NCI-H128 (cell line): ENCODE measurements around the gene GAB1.

Source experiments
- DNase-seq: peaks from one replicate; lab custom pipeline; 2025; ENCODE audit not compliant: unreplicated experiment; lab: John Stamatoyannopoulos, UW

GAB1 gene

DNA sequence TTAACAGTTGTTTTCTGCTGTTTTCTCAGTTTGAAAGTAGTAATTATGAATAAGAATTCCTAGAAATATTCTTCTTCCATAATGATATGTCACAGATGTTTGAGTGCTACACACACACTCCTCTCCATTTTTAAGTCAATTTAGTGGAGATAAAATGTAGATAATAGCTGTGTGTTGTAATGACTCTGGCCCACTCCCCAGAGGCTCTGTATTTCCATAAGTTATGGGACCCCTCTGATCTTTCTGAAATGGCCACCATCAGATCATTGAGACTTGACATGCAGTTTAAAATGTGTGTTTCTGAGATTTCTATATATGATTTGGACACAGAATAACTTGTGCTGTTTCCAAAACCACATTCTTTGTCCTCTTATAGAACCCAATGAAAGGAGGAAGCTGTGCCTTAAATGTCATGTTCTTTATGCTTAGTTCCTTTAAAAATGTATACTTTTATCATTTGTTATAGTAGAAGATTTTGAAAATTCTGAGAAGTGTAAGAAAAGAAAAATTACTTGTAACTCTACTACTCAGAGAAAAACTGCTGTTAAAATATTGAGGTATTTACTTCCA is 46.4 kb downstream of the GAB1 start:
- no peak for DNase-seq

GRCh38 chr4:143384381-143384994 is 47.8 kb downstream of the GAB1 start:
- no peak for DNase-seq

- DNase-seq, result no peak
These were observed 50.1 kb downstream of the GAB1 start for GRCh38 chr4:143386812-143387211.

GRCh38 chr4:143389579-143390195 is 53.0 kb downstream of the GAB1 start:
- DNase-seq, result no peak

DNA sequence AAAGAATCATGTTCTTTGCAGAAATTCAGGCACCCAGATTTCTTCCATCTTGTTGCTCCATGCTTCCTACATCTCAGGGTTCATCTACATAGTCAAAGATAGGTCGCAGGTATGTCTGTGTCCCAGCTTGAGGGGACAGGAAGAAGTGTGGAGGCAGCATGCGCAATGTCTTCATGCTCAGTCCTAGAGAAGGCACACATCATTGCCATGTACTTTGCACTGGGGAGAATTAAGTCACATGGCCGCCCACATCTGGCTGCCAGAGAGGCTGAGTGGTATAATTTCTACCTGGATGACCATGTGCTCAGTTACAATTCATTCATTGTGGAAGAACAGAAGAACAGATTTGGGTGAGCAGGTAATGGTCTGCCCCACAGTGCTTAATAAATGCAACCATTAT is 54.1 kb downstream of the GAB1 start:
- DNase-seq, result no peak

DNA sequence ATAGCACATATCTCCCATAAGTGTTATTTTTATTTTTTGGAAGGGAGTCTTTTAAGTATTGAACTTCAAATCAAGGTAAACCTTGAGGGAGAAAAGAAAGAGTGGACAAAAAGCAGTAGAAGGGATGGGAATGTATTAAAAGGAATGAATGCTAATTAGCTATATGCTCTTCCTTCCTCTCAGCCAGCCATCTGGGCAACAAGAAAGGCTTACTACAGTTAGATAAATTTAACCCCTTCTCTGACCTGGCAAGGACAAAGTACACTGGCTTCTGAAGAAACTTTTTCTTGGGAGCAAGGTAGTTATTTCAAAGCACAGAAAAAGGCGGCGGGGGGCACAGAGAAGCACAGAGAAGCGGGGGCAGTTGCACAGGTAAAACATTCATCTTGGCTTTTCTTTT is 54.6 kb downstream of the GAB1 start:
- no peak for DNase-seq

- no peak for DNase-seq
These were observed 55.2 kb downstream of the GAB1 start for GRCh38 chr4:143391895-143392294.

- DNase-seq, result no peak
These were observed 56.5 kb downstream of the GAB1 start for GRCh38 chr4:143393195-143393594.

- DNase-seq, result no peak
These were observed 58.2 kb downstream of the GAB1 start for GRCh38 chr4:143394739-143395453.

DNA sequence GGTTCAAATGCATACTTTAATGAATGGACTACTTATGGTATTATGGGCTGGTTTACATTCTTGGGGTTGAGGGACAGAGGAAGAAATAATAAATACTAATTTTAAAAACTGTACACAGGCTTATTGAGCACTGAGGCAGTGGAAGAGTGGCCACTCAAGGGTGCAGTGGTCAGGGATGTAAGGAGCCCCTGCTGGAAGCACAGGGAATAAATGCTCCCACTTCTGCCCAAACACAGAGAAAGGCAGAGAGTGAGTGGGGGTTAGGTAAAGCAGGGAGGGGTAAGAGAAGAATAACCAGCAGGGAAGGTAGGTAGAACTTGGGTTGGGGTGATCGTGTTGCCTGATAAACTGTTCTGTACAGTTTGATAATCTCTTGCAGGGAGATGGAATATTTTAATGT is 60.0 kb downstream of the GAB1 start:
- DNase-seq, result no peak

DNA sequence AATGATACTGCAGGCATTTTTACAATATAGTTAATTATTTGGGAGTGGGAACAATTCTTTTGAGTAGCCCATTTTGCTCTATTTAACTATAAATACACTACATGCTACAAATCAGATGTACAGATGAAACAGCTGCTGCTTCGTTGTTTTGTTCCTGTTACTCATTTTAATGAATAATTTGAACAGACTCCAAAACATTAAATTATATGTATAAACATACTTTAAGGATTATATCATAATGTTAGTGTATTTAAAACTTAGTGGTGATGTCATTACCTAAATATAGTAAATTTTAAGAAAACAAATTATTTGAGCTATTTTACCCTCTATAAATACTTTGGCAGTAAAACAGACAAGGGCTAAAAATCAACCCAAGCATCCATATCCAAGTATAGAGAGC is 60.7 kb downstream of the GAB1 start:
- no peak for DNase-seq

GRCh38 chr4:143397887-143398286 is 61.2 kb downstream of the GAB1 start:
- no peak for DNase-seq

GRCh38 chr4:143399113-143399949 is 62.7 kb downstream of the GAB1 start:
- no peak for DNase-seq

- DNase-seq, result no peak
These were observed 63.4 kb downstream of the GAB1 start for GRCh38 chr4:143400082-143400481.

- DNase-seq, result no peak
These were observed 66.3 kb downstream of the GAB1 start for GRCh38 chr4:143402776-143403552.

DNA sequence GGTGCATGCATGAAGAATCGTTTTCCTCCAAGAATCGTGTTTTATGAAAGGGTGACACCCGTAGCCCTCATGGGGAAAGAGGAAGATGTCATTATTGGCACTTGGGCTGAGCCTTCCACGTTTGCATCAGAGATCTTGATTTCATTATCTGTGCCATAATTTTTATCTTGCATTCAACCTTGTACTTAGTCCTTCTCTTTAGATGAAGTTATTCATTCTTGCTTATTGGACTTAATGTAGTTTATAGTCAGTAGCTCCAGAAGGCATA is 66.8 kb downstream of the GAB1 start:
- no peak for DNase-seq

DNA sequence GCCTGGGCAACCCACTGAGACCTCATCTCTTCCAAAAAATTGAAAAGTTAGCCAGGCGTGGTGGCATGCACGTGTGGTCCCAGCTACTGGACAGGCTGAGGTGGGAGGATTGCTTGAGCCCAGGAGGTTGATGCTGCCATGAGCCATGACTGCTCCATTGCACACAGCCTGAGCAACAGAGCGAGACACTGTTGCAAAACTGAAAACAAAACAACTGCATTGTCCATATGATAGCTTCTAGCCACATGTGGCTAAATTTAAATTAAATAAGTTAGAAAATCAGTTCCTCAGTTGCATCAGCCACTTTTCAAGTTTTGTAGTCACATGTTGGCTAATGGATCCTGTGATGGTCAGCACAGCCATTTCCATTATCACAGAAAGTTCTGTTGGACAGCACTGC is 67.9 kb downstream of the GAB1 start:
- no peak for DNase-seq

- DNase-seq, result no peak
These were observed 68.5 kb downstream of the GAB1 start for GRCh38 chr4:143405075-143405730.

GRCh38 chr4:143406523-143406922 is 69.8 kb downstream of the GAB1 start:
- DNase-seq, result no peak

DNA sequence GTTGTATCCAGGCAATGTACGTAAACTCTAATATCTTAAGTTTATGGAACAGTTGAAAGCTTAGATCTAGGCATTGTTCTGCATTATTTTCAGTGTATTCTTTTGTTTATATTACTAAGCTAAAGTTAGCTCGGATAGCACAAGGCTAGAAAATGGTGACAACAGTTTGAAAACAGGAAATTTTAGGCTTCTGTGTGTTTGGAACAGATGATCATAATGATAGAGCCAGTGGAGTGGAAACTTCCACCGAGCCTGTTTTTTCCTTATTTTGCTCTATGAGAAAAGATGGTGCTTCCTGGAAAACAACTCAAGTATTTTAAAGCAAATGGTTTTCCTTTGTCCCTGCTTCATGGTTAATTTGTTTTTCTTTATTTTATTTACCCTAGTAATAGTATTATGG is 70.8 kb downstream of the GAB1 start:
- no peak for DNase-seq
